HFF-Myc (cell line): Measurements from ENCODE around the gene GRM7.

Experiments used
- DNase-seq: peaks from one replicate; pipeline ENCODE4 v3.0.0-alpha.2; 2011; ENCODE audit warnings: low read depth; ENCODE audit errors: extremely low read depth
- H3K4me3 ChIP-seq: replicated peaks from 2 replicates; pipeline ENCODE4 v1.5.1; 2011; ENCODE audit warnings: low read depth, mild to moderate bottlenecking, control low read depth, low read length
- CTCF ChIP-seq: IDR thresholded peaks from 2 replicates; pipeline ENCODE4 v1.5.1; 2012; ENCODE audit warnings: mild to moderate bottlenecking, low read depth, low read length, control low read depth; ENCODE audit errors: missing control alignments

GRM7 gene

GRCh38 chr3:6935970-6936369 is 75.1 kb downstream of the GRM7 start:
- no peak overlapping the region for H3K4me3 ChIP-seq
- no peak for TF ChIP-seq CTCF
- no peak for DNase-seq

- no peak for TF ChIP-seq CTCF
Observed at GRCh38 chr3:6962801-6963200, 101.9 kb downstream of the GRM7 start.

GRCh38 chr3:6965881-6966280 is 105.0 kb downstream of the GRM7 start:
- H3K4me3 ChIP-seq = no peak overlapping the region
- TF ChIP-seq CTCF = no peak
- DNase-seq = no peak

More at GRCh38 chr3:6962801-6963200, 101.9 kb downstream of the GRM7 start:
- DNase-seq = no peak
- no peak overlapping the region for H3K4me3 ChIP-seq

- no peak for TF ChIP-seq CTCF
- H3K4me3 ChIP-seq = no peak overlapping the region
- DNase-seq = no peak
Observed at GRCh38 chr3:6971933-6972332, 111.0 kb downstream of the GRM7 start.

- H3K4me3 ChIP-seq = no peak overlapping the region
- DNase-seq = no peak
- TF ChIP-seq CTCF = no peak
Observed at GRCh38 chr3:6985848-6986247, 124.9 kb downstream of the GRM7 start.

GRCh38 chr3:6989608-6990291 is 128.8 kb downstream of the GRM7 start:
- H3K4me3 ChIP-seq = no peak overlapping the region
- no peak for DNase-seq
- TF ChIP-seq CTCF = no peak
